Panc1 (cell line): ENCODE results near the gene CCDC169. TPM values are rescaled to one million over a fixed set of nuclear protein-coding genes. Genes with fewer than 3 reads are reported as not detected.

Experiments
- ATAC-seq: fragments of 200-7000 bp; cut with Tn5 transposase; 2 replicates; pipeline ENCODE4 v1.9.1; 2020; ENCODE audit warnings: mild to moderate bottlenecking, moderate library complexity
- BruUV-seq: library from RNA; stranded (reverse); fragments of 400-500 nt; replicated peaks from 2 replicates; lab custom pipeline; 2021; lab: Mats Ljungman, UMichigan
- CTCF ChIA-PET: fragments of 300-600 bp; sonication (Branson Sonifier 250); formaldehyde crosslinking; loops from one replicate; lab custom pipeline; 2022; ENCODE audit warnings: antibody characterized with exemption; lab: Charles Lee
- POLR2A ChIA-PET: fragments of 300-600 bp; sonication (Branson Sonifier 250); formaldehyde crosslinking; loops from one replicate; lab custom pipeline; 2022; ENCODE audit warnings: antibody characterized with exemption; lab: Charles Lee
- DNase-seq: peaks from one replicate; pipeline ENCODE4 v3.0.0-alpha.2; 2010; ENCODE audit warnings: low read depth, low spot score
- H3K27ac ChIP-seq: 2 replicates; pipeline ENCODE4 v1.5.1; 2011; ENCODE audit warnings: mild to moderate bottlenecking, low read length, inconsistent platforms
- H3K27me3 ChIP-seq: fragments of 200-500 bp; sonication (Bioruptor generic); 2 replicates; pipeline ENCODE4 v1.6.0; 2014; ENCODE audit warnings: low read length, inconsistent platforms; ENCODE audit not compliant: control insufficient read depth, insufficient read depth
- H3K36me3 ChIP-seq: fragments of 200-500 bp; sonication (Bioruptor generic); 2 replicates; pipeline ENCODE4 v1.5.1; 2014; ENCODE audit warnings: inconsistent platforms, mild to moderate bottlenecking, low read length, moderate library complexity; ENCODE audit not compliant: control insufficient read depth, insufficient read depth
- H3K4me1 ChIP-seq: 2 replicates; pipeline ENCODE4 v1.5.1; 2011; ENCODE audit warnings: inconsistent platforms, mild to moderate bottlenecking, low read length, moderate library complexity; ENCODE audit not compliant: control insufficient read depth, insufficient read depth
- H3K4me3 ChIP-seq, 2 experiments: 2 replicates each; pipeline ENCODE4 v1.5.1; 2011 to 2012; ENCODE audit warnings: low read depth in 2 of 2, low read length in 2 of 2, mild to moderate bottlenecking in 2 of 2, inconsistent platforms in 1 of 2, moderate library complexity in 1 of 2
- H3K9me3 ChIP-seq: fragments of 200-500 bp; sonication (Bioruptor generic); 2 replicates; pipeline ENCODE4 v1.5.1; 2014; ENCODE audit warnings: low read depth, mild to moderate bottlenecking, inconsistent platforms, low read length, moderate library complexity; ENCODE audit not compliant: control insufficient read depth, insufficient read depth
- POLR2AphosphoS5 ChIP-seq: IDR thresholded peaks from 2 replicates; pipeline ENCODE4 v1.6.1; 2012; ENCODE audit warnings: mild to moderate bottlenecking, low read depth, low read length, moderate library complexity
- SIN3A ChIP-seq: IDR thresholded peaks from 2 replicates; pipeline ENCODE4 v1.6.1; 2012; ENCODE audit warnings: low read depth, mild to moderate bottlenecking, low read length, moderate library complexity, borderline replicate concordance; ENCODE audit not compliant: insufficient read depth
- TCF7L2 ChIP-seq: IDR thresholded peaks from 2 replicates; pipeline ENCODE4 v1.6.1; 2011; ENCODE audit warnings: mild to moderate bottlenecking, low read depth, low read length, inconsistent platforms
- in situ Hi-C: cut with HindIII; loops from 2 replicates; pipeline ENCODE4 v1.10.0; 2016; ENCODE audit warnings: low sequenced_read_pairs, low pct_unique_long_range_greater_than_20kb
- intact Hi-C: fragments of 100-400 bp; cut with micrococcal nuclease; formaldehyde crosslinking; loops from one replicate; pipeline ENCODE4 v1.10.0; 2022; ENCODE audit not compliant: unreplicated experiment
- total RNA-seq: library from RNA; stranded (reverse); gene quantifications from one replicate; pipeline ENCODE4 v1.2.1, GENCODE V29; 2021; ENCODE audit not compliant: unreplicated experiment
- TF ChIP-seq, protein P1 (sequence below), 2 experiments: IDR thresholded peaks; 2 replicates each; pipeline ENCODE4 v1.6.1; 2011 to 2012; ENCODE audit warnings: low read depth in 2 of 2, control low read depth in 1 of 2, low read length in 1 of 2, mild to moderate bottlenecking in 1 of 2, moderate library complexity in 1 of 2; ENCODE audit not compliant: insufficient read depth in 1 of 2
- TF ChIP-seq, protein P2 (sequence below): fragments of 450-650 bp; IDR thresholded peaks from 2 replicates; pipeline ENCODE4 v1.5.1; 2017; ENCODE audit warnings: mild to moderate bottlenecking

CCDC169 gene
- total RNA-seq, 1 experiment from 2014 or later, result 2.3 TPM

DNA sequence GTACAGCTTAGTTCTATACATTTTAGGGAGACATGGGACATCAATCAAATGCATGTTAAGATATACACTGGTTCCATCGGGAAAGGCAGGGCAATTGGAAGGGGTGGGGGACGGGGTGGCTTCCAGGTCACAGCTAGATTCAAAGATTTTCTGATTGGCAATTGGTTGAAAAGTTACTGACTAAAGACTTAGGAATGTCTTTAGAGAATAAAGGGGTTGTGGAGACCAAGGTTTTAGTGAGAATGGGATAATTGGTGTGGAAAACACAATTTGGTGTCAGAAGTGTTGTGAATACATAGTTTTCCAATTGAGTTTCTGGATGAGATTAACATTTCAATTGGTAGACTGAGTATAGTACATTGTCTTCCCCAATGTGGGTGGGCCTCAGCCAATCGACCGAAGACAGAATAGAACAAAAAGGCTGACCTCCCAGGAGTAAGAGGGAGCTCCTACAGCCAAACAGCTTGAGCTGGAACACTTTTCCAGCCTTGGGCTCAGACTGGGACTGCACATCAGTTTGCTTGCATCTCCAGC lies 988 bp upstream of the CCDC169 start:
- no peaks in the 10 kb centered on the region; the same call in 1 of the 2 replicates for H3K36me3 ChIP-seq
- BruUV-seq, result no TSS peak
- intact Hi-C loops, result no loop called here
- no peaks in the 10 kb centered on the region for H3K9me3 ChIP-seq
- ATAC-seq, result no peak
- no peak for DNase-seq
- H3K27me3 ChIP-seq, result no peaks in the 10 kb centered on the region
- peak overlapping the region; percentile 63 to 82 for H3K4me3 ChIP-seq
- H3K4me1 ChIP-seq, result 0 out of 2 replicates have a peak, but pooled peaks cover 3% of the 10 kb centered on the region
- no peak overlapping the region for H3K27ac ChIP-seq
- TF ChIP-seq POLR2AphosphoS5, result no peak
- no peak for TF ChIP-seq SIN3A
- TF ChIP-seq, protein P1, sequence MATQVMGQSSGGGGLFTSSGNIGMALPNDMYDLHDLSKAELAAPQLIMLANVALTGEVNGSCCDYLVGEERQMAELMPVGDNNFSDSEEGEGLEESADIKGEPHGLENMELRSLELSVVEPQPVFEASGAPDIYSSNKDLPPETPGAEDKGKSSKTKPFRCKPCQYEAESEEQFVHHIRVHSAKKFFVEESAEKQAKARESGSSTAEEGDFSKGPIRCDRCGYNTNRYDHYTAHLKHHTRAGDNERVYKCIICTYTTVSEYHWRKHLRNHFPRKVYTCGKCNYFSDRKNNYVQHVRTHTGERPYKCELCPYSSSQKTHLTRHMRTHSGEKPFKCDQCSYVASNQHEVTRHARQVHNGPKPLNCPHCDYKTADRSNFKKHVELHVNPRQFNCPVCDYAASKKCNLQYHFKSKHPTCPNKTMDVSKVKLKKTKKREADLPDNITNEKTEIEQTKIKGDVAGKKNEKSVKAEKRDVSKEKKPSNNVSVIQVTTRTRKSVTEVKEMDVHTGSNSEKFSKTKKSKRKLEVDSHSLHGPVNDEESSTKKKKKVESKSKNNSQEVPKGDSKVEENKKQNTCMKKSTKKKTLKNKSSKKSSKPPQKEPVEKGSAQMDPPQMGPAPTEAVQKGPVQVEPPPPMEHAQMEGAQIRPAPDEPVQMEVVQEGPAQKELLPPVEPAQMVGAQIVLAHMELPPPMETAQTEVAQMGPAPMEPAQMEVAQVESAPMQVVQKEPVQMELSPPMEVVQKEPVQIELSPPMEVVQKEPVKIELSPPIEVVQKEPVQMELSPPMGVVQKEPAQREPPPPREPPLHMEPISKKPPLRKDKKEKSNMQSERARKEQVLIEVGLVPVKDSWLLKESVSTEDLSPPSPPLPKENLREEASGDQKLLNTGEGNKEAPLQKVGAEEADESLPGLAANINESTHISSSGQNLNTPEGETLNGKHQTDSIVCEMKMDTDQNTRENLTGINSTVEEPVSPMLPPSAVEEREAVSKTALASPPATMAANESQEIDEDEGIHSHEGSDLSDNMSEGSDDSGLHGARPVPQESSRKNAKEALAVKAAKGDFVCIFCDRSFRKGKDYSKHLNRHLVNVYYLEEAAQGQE (IDR thresholded peaks at IDR 0.05; ENCODE audit: insufficient read depth in 1 of 2, low read depth in 2 of 2, low read length in 1 of 2), result no peak
- TF ChIP-seq TCF7L2, result no peak
- TF ChIP-seq, protein P2, sequence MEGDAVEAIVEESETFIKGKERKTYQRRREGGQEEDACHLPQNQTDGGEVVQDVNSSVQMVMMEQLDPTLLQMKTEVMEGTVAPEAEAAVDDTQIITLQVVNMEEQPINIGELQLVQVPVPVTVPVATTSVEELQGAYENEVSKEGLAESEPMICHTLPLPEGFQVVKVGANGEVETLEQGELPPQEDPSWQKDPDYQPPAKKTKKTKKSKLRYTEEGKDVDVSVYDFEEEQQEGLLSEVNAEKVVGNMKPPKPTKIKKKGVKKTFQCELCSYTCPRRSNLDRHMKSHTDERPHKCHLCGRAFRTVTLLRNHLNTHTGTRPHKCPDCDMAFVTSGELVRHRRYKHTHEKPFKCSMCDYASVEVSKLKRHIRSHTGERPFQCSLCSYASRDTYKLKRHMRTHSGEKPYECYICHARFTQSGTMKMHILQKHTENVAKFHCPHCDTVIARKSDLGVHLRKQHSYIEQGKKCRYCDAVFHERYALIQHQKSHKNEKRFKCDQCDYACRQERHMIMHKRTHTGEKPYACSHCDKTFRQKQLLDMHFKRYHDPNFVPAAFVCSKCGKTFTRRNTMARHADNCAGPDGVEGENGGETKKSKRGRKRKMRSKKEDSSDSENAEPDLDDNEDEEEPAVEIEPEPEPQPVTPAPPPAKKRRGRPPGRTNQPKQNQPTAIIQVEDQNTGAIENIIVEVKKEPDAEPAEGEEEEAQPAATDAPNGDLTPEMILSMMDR, result no peak
- POLR2A ChIA-PET, result no interaction called here
- CTCF ChIA-PET, result no interaction called here
- in situ Hi-C loops, result no loop called here

DNA sequence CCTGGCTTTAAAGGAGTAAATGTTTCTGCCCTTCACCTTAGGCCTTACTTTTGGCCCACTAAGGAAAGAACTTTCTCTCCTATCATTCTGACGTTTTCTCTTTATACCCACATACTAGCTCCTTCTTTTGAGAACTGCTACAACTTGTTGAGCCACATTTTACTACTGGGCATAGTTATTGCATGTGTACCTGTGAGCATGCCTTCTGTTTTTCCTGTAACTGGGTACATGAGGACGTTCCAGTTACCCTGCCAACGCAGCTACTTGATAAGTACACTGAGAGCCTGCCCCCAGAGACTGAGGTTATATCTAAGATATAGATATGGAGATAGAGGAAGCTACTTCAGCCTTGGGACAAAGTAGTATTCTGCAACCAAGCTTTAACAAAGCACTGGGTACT lies 3.5 kb downstream of the CCDC169 start:
- ChIA-PET POLR2A (no interaction called here), CTCF (no interaction called here)
- TF ChIP-seq TCF7L2, result no peak
- Histone ChIP-seq H3K4me3 (no peak overlapping the region), H3K9me3 (peaks cover 10% of the 10 kb centered on the region; the same call in 1 of the 2 replicates), H3K27ac (no peak overlapping the region), H3K27me3 (no peaks in the 10 kb centered on the region), H3K36me3 (no peaks in the 10 kb centered on the region), H3K4me1 (0 out of 2 replicates have a peak, but pooled peaks cover 3% of the 10 kb centered on the region)
- intact Hi-C loops (no loop called here), in situ Hi-C loops (no loop called here)
- BruUV-seq, result no TSS peak
- DNase-seq, result no peak
- ATAC-seq, result no peak

DNA sequence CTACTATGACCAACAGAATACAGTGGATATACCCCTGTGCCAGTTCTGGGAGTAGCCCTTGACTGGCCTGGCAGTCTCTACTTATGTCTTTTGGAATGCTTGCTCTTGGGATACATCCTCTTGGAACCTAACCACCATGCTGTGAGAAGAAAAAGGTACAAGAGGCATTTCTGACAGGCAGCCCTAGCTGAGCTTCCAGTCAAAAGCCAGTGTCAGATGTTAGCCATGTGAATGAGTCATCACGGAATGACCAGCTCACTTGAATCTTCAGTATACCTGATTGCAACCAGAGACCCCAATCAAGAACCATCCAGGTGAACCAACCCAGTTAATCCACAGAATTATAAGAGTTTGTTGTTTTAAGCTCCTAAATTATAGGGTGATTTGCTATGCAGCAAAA lies 4.1 kb downstream of the CCDC169 start:
- Histone ChIP-seq H3K4me3 (no peak overlapping the region), H3K36me3 (no peaks in the 10 kb centered on the region), H3K4me1 (0 out of 2 replicates have a peak, but pooled peaks cover 3% of the 10 kb centered on the region), H3K27me3 (no peaks in the 10 kb centered on the region), H3K9me3 (peaks cover 14% of the 10 kb centered on the region; the same call in 1 of the 2 replicates), H3K27ac (no peak overlapping the region)
- in situ Hi-C loops, result no loop called here
- intact Hi-C loops, result no loop called here
- POLR2A ChIA-PET, result no interaction called here
- no peak for ATAC-seq
- TF ChIP-seq, protein P1 (IDR thresholded peaks at IDR 0.05; ENCODE audit: insufficient read depth in 1 of 2, low read depth in 2 of 2, low read length in 1 of 2), result no peak
- TF ChIP-seq, protein P2, result no peak
- TF ChIP-seq SIN3A, result no peak
- no peak for TF ChIP-seq TCF7L2
- no peak for TF ChIP-seq POLR2AphosphoS5
- no TSS peak for BruUV-seq
- DNase-seq, result no peak
- CTCF ChIA-PET, result no interaction called here
